ENCODE data around the gene SUN2. TPM values are rescaled to one million over a fixed set of nuclear protein-coding genes. Genes with fewer than 3 reads are reported as not detected.

The SUN2 gene
- total RNA-seq, 4 donors from 2014 or later = 94.2 to 307 (median 191) TPM

GRCh38 chr22:38762551-38762983 lies 6.8 kb upstream of the SUN2 start:
- Histone ChIP-seq H3K27ac (no peak overlapping the region), H3K4me3 (no peak overlapping the region), H3K27me3 (no peaks in the 10 kb centered on the region), H3K9me3 (no peaks in the 10 kb centered on the region), H3K4me1 (peaks cover 0 to 19% (median 7%) of the 10 kb centered on the region in 3 donors), H3K36me3 (no peaks in the 10 kb centered on the region)
- TF ChIP-seq CTCF (IDR thresholded peaks at IDR 0.05) (no peak), POLR2A (IDR thresholded peaks at IDR 0.05) (no peak)
- intact Hi-C loops (cut with DNase I) = no loop called here
- 82 to 86% methylated on average over 5 to 9 of the region's 11 CpGs for WGBS, 2 donors
- DNase-seq = no peak

DNA sequence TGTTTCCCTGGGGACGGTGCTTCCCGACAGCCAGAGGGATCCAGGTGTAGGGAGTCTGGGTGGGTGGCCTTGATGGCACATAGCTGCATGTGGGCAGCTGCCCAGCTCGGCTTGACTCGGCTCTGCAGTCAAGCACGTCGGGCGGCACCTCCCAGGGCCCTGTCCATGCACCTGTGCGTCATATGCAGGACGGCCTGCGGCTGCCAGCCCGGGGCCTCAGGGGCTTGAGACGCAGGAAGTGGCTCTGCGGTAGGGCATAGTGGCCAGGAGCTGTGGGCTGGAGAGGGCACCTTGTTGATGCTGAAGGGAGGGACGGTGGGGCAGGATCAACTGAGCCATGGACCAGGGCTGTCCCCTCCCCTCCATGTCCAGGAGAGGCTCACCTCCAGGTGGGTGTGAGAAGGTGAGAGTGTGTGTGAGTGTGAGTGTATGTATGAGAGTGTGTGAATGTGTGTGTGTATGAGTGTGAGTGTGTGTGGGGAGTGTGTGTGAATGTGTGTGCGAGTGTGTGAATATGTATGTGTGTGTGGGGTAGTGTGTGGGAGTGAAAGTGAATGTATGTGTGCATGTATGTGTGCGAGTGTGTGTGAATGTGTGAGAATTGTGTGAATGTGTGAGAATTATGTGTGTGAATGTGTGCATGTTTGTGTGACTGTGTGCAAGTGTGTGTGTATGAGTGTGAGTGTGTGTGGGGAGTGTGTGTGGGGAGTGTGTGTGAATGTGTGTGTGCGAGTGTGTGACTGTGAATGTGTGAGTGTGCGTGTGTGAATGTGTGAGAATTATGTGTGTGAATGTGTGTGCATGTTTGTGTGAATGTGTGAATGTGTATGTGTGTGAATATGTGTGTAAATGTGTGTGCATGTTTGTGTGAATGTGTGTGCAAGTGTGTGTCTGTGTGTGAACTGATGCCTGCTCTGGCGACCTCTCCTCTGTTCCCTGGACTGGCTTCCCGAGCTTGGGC lies 5.7 kb upstream of the SUN2 start:
- TF ChIP-seq CTCF (IDR thresholded peaks at IDR 0.05) (no peak), POLR2A (IDR thresholded peaks at IDR 0.05) (no peak)
- Histone ChIP-seq H3K27ac (no peak overlapping the region), H3K4me1 (peaks cover 0 to 29% (median 15%) of the 10 kb centered on the region in 3 donors), H3K36me3 (no peaks in the 10 kb centered on the region), H3K9me3 (no peaks in the 10 kb centered on the region), H3K4me3 (no peak overlapping the region), H3K27me3 (no peaks in the 10 kb centered on the region)
- 81 to 88% methylated on average over 7 to 8 of the region's 20 CpGs for WGBS, 2 donors
- no peak for DNase-seq
- intact Hi-C loops (cut with DNase I) = no loop called here

DNA sequence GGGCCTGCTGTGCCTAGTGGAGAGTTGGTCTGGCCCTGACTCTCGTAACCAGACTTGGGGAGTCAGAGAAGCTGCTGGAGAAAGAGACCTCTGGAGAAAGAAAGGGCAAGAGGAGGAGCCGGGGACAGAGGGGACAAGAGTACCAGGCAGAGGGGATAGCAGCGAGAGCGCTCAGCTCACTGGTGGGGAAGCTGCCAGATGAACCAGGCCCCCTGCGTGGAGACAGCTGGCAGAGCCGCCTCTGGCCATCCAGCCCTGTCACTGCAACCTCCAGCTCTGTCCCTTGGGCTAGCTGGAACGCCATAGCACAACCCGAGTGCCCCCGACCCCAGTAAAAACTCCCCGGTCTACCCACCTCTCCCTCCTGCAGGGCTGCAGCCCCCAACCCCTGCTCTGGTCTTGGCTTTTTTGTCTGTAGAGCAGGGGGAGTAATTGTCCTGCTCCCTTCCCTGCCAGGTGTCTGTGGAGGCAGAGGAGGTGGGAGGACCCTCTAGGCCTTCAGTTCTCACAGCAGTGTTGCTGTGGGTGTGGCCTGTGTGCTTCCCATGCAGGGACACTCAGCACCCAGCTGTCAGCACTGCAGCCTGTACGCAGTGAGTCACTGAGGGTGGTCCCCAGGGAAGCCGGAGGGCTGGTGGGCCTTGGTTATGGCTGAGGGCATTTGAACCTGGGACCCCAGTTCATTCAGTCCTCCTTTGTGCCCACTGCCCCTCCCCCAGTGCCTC lies 4.8 kb upstream of the SUN2 start:
- H3K36me3 ChIP-seq = no peaks in the 10 kb centered on the region
- no peak overlapping the region for H3K4me3 ChIP-seq
- no peak for TF ChIP-seq CTCF (IDR thresholded peaks at IDR 0.05)
- no peak for TF ChIP-seq POLR2A (IDR thresholded peaks at IDR 0.05)
- no peak for DNase-seq
- peaks cover 4 to 27% (median 18%) of the 10 kb centered on the region in 3 donors for H3K4me1 ChIP-seq
- intact Hi-C loops (cut with DNase I) = no loop called here
- H3K27me3 ChIP-seq = no peaks in the 10 kb centered on the region
- WGBS, 2 donors = 86 to 96% methylated on average over 7 to 10 of the region's 12 CpGs
- no peaks in the 10 kb centered on the region for H3K9me3 ChIP-seq
- H3K27ac ChIP-seq = no peak overlapping the region

GRCh38 chr22:38759005-38759404 lies 3.2 kb upstream of the SUN2 start:
- H3K9me3 ChIP-seq = no peaks in the 10 kb centered on the region
- no peak overlapping the region for H3K27ac ChIP-seq
- DNase-seq = no peak
- TF ChIP-seq CTCF (IDR thresholded peaks at IDR 0.05) (no peak), POLR2A (IDR thresholded peaks at IDR 0.05) (no peak)
- no peaks in the 10 kb centered on the region for H3K27me3 ChIP-seq
- no peak overlapping the region for H3K4me3 ChIP-seq
- 79 to 87% methylated on average over 6 to 7 of the region's 7 CpGs for WGBS, 2 donors
- intact Hi-C loops (cut with DNase I) = no loop called here
- H3K36me3 ChIP-seq = no peaks in the 10 kb centered on the region
- peaks cover 9 to 34% (median 16%) of the 10 kb centered on the region in 3 donors for H3K4me1 ChIP-seq

All from esophagus squamous epithelium (tissue), 5 donors.